LNCaP clone FGC (cell line): ENCODE measurements around the gene GPR17.

Experiments used
- DNase-seq: peaks from one replicate; pipeline ENCODE4 v3.0.0-alpha.2; 2011; ENCODE audit warnings: low read depth
- H3K4me3 ChIP-seq: 2 replicates; pipeline ENCODE4 v1.5.1; 2011; ENCODE audit warnings: mild to moderate bottlenecking, low read depth, low read length, control low read depth
- TF ChIP-seq, protein P1 (sequence below): IDR thresholded peaks from 2 replicates; pipeline ENCODE4 v1.5.1; 2012; ENCODE audit warnings: mild to moderate bottlenecking; ENCODE audit not compliant: control insufficient read depth, insufficient read depth; ENCODE audit errors: extremely low read depth

The GPR17 gene

GRCh38 chr2:127670055-127670956, 24.4 kb downstream of the GPR17 start:
- no peak for DNase-seq
- TF ChIP-seq, protein P1, sequence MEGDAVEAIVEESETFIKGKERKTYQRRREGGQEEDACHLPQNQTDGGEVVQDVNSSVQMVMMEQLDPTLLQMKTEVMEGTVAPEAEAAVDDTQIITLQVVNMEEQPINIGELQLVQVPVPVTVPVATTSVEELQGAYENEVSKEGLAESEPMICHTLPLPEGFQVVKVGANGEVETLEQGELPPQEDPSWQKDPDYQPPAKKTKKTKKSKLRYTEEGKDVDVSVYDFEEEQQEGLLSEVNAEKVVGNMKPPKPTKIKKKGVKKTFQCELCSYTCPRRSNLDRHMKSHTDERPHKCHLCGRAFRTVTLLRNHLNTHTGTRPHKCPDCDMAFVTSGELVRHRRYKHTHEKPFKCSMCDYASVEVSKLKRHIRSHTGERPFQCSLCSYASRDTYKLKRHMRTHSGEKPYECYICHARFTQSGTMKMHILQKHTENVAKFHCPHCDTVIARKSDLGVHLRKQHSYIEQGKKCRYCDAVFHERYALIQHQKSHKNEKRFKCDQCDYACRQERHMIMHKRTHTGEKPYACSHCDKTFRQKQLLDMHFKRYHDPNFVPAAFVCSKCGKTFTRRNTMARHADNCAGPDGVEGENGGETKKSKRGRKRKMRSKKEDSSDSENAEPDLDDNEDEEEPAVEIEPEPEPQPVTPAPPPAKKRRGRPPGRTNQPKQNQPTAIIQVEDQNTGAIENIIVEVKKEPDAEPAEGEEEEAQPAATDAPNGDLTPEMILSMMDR, result no peak

GRCh38 chr2:127670957-127671290, 25.0 kb downstream of the GPR17 start:
- H3K4me3 ChIP-seq, result no peak overlapping the region
- TF ChIP-seq, protein P1, result no peak
- no peak for DNase-seq

More at GRCh38 chr2:127670055-127670956, 24.4 kb downstream of the GPR17 start:
- no peak overlapping the region for H3K4me3 ChIP-seq

DNA sequence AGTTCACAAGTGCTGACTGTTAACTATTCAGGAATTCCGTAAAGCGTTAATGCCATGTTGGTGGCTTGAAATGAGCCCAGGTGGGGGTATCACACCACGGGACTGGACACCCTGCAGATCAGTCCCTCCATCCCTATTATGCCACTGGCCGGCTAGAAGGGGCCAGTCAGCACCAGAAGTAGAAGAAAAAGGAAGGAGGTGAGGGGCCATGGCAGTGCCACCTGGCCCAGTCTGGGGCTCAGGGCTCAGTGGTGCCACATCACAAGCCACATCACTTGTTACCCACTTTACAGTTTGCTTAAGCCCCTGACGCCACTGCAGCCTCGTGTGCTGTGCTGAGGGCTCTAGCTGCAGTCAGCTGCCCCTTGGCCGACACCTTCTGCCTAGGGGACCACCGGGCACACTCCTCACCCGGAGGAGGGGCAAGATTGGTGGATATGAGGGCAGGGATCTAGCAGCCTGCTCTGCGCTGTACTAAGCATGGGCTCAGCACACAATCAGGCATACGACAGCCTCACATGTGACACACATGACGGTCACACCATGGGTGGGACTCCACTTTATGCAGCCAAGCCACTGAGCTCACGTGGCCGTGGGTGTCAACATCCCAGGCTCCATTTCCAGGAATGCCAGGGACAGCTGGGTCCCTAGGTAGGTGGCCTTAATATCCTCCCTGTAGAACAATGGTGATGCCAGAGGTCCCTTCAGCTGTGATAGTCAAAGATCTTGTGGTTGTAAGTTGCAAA, 25.8 kb downstream of the GPR17 start:
- DNase-seq, result no peak
- no peak overlapping the region for H3K4me3 ChIP-seq
- TF ChIP-seq, protein P1, result no peak

- TF ChIP-seq, protein P1, result no peak
- DNase-seq, result no peak
- H3K4me3 ChIP-seq, result no peak overlapping the region
Measured at GRCh38 chr2:127672341-127673224, 26.6 kb downstream of the GPR17 start.

DNA sequence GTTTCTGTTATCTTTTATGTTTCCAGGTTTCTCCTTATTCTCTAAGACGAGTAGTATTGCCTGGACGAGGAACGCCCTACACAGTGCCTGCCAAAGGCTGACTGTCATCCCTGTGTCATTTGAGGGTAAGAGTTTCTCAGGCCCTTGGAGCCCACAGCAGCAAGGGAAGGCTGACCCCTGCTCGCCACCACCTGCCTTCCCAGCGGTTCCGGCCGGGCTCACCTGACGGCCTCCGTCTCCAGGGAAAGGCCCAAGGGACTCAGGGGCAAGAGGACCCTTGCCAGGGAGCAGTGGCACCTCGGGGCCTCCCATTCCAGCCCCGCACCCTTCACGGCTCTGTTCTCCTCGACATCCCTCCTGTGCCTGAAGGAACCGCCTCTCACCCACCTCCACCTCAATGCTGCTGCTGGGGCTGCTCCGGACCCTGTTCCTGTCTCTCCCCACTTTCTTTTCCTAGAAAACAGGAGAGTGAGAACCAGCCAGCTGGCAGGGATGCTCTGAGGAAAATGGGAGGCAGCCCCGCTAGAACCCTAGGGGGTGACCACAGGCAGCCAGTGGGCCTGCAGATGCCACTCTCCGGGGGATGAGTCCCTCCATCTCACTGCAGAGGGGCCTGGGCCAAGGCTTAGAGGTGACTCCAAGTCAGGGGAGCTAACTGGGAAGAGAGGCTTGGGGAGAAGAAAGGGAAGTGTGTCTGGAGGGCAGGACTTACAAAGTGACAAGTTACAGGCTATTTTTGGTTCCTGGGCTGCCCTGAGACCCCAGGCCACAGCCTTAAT, 27.5 kb downstream of the GPR17 start:
- H3K4me3 ChIP-seq, result no peak overlapping the region
- DNase-seq, result no peak
- TF ChIP-seq, protein P1, result no peak
